Measurements from ENCODE around the gene ZFHX3. TPM values are rescaled to one million over a fixed set of nuclear protein-coding genes. Genes with fewer than 3 reads are reported as not detected.

The ZFHX3 gene
- total and polyA plus RNA-seq, 2 of the 8 experiments (the other 6 are each of a cell fraction or from before 2014, with no cell fraction given): 0.08 to 0.99 TPM

- CTCF ChIA-PET (ENCODE audit: partially characterized antibody): interaction anchor here (1.3 to 5.7 kb wide), 5 partner anchors 10 to 57 kb away, joined by 5 to 24 read pairs (median 12); no protein-coding TSS in a partner anchor
- Histone ChIP-seq H4K20me1 (replicated peaks in 1 of 2; ENCODE audit: control insufficient read depth in 1 of 2, insufficient read depth in 2 of 2, low read length in 2 of 2) (peaks cover 21 to 23% of the 10 kb centered on the region in 2 experiments), H3K36me3 (ENCODE audit: control insufficient read depth in 2 of 4, insufficient read depth in 4 of 4, low read length in 3 of 4) (no peaks in the 10 kb centered on the region), H2AFZ (ENCODE audit: low read length) (no peak overlapping the region), H3K23me2 (ENCODE audit: low read depth, low read length) (peaks cover 16% of the 10 kb centered on the region; the same call in 1 of the 2 replicates), H4K5ac (ENCODE audit: insufficient read length, low read depth, low read length) (no peak overlapping the region), H3K4me3 (ENCODE audit: extremely low read depth in 1 of 4, insufficient read depth in 2 of 4, low read depth in 3 of 4, low read length in 4 of 4) (no peak overlapping the region), H3K4ac (replicated peaks; ENCODE audit: insufficient read length, low read depth, low read length) (no peak overlapping the region), H3K27me3 (replicated peaks in 1 of 4; ENCODE audit: control insufficient read depth in 3 of 4, extremely low read depth in 1 of 4, insufficient read depth in 3 of 4, low read length in 3 of 4) (peaks cover 49 to 96% (median 89%) of the 10 kb centered on the region in 4 experiments), H2BK20ac (ENCODE audit: low read length) (no peak overlapping the region), H4K91ac (replicated peaks; ENCODE audit: insufficient read length, low read length) (no peak overlapping the region), H3K9me3 (ENCODE audit: insufficient read depth in 2 of 2, low read depth in 1 of 2, low read length in 1 of 2) (no peaks in the 10 kb centered on the region), H3K4me1 (replicated peaks in 1 of 4; ENCODE audit: control insufficient read depth in 3 of 4, insufficient read depth in 4 of 4, low read length in 3 of 4) (peaks cover 21 to 43% (median 30%) of the 10 kb centered on the region in 4 experiments), H3K4me2 (ENCODE audit: insufficient read depth in 1 of 2, low read depth in 2 of 2, low read length in 2 of 2) (peak overlapping the region in 1 of 2 experiments; percentile 78; a peak in 1 of 4 replicates), H4K8ac (ENCODE audit: extremely low read depth, insufficient read depth, low read length) (no peak overlapping the region), H3K23ac (ENCODE audit: insufficient read length) (no peak overlapping the region), H3K27ac (ENCODE audit: low read depth, low read length) (no peak overlapping the region), H2BK120ac (replicated peaks; ENCODE audit: low read depth, low read length) (no peak overlapping the region), H3K79me1 (ENCODE audit: low read depth, low read length) (no peaks in the 10 kb centered on the region), H3K14ac (ENCODE audit: insufficient read length) (no peak overlapping the region), H3K56ac (replicated peaks; ENCODE audit: insufficient read length, low read depth, low read length) (no peak overlapping the region), H3K79me2 (ENCODE audit: control insufficient read depth in 1 of 2, insufficient read depth in 2 of 2, low read length in 2 of 2) (no peaks in the 10 kb centered on the region), H2BK12ac (ENCODE audit: low read depth, low read length) (no peak overlapping the region), H2AK5ac (ENCODE audit: low read depth, low read length) (no peak overlapping the region), H3K9ac (replicated peaks in 1 of 4; ENCODE audit: extremely low read depth in 1 of 4, low read depth in 3 of 4, low read length in 3 of 4) (no peak overlapping the region), H3K18ac (ENCODE audit: extremely low read depth, low read length) (no peak overlapping the region), H2BK15ac (ENCODE audit: low read length) (no peak overlapping the region), H2BK5ac (ENCODE audit: low read depth, low read length) (no peak overlapping the region)
- no peak for TF ChIP-seq ATF2 (IDR thresholded peaks at IDR 0.05; ENCODE audit: low read length)
- 0 out of 2 replicates have a peak, but pooled peaks have one; percentile 20 for TF ChIP-seq TCF12 (IDR thresholded peaks at IDR 0.05; ENCODE audit: low read depth, low read length)
- TF ChIP-seq EZH2 (IDR thresholded peaks at IDR 0.05; ENCODE audit: low read depth, low read length, severe bottlenecking): peak; percentile 42
- WGBS, 2 experiments (ENCODE audit: extremely low coverage in 1 of 2, insufficient coverage in 1 of 2, insufficient read length in 1 of 2, insufficient replicate concordance in 2 of 2, low coverage in 1 of 2, low lambda C conversion rate in 2 of 2, missing lambda C conversion rate in 1 of 2): 5% methylated on average over 9 of the region's 9 CpGs; no CpG with 5 or more reads in 1 of the 2 experiments
- no peak for FAIRE-seq
- POLR2A ChIA-PET (ENCODE audit: partially characterized antibody): interaction anchor here (1.1 kb wide), 1 partner anchor 14 kb away, joined by 3 read pairs; no protein-coding TSS in a partner anchor
- no peak for DNase-seq (ENCODE audit: low read depth in 1 of 2, low spot score in 2 of 2)
These were observed 4.0 kb upstream of the ZFHX3 start for GRCh38 chr16:73051961-73052360.
